CD14-positive monocyte (primary cell): ENCODE results near the gene UQCC5. TPM values are rescaled to one million over a fixed set of nuclear protein-coding genes. Genes with fewer than 3 reads are reported as not detected.
A peak's percentile ranks its signal among the peaks of the same experiment; 100 is the strongest.

Experiments used
- DNase-seq, 3 donors: peaks; one replicate each; pipeline ENCODE4 v3.0.0-alpha.2; 2011 to 2022
- H2AFZ ChIP-seq: 2 replicates; pipeline ENCODE4 v1.6.0; 2012; ENCODE audit warnings: mild to moderate bottlenecking, low read depth, low read length, inconsistent platforms; ENCODE audit not compliant: insufficient read depth, poor library complexity, severe bottlenecking
- H3K27ac ChIP-seq, 2 donors: 1 replicate in 1 of 2; 2 replicates in 1 of 2; pipeline ENCODE4 v1.5.1; 2012 to 2013; ENCODE audit warnings: low read length in 2 of 2, control low read depth in 1 of 2, inconsistent platforms in 1 of 2, low read depth in 1 of 2, mild to moderate bottlenecking in 1 of 2
- H3K27me3 ChIP-seq, 2 donors: one replicate each; pipeline versions ENCODE4 v1.6.0 to v1.6.1; 2011 to 2013; ENCODE audit warnings: low read length in 2 of 2; ENCODE audit not compliant: control insufficient read depth in 2 of 2, insufficient read depth in 2 of 2
- H3K36me3 ChIP-seq, 2 donors: replicated peaks in 1 of 2; 1 replicate in 1 of 2; 2 replicates in 1 of 2; pipeline versions ENCODE4 v1.5.1 to v1.6.1; 2012 to 2013; ENCODE audit warnings: low read length in 2 of 2, control low read depth in 1 of 2, inconsistent platforms in 1 of 2, mild to moderate bottlenecking in 1 of 2; ENCODE audit not compliant: insufficient read depth in 2 of 2, control insufficient read depth in 1 of 2
- H3K4me1 ChIP-seq, 2 donors: 1 replicate in 1 of 2; 2 replicates in 1 of 2; pipeline versions ENCODE4 v1.5.1 to v1.6.1; 2012 to 2013; ENCODE audit warnings: low read length in 2 of 2, control low read depth in 1 of 2, inconsistent platforms in 1 of 2, mild to moderate bottlenecking in 1 of 2, moderate library complexity in 1 of 2; ENCODE audit not compliant: insufficient read depth in 2 of 2, control insufficient read depth in 1 of 2
- H3K4me2 ChIP-seq: replicated peaks from 2 replicates; pipeline ENCODE3; 2012; ENCODE audit warnings: low read length, moderate library complexity, mild to moderate bottlenecking; ENCODE audit not compliant: poor library complexity, severe bottlenecking; ENCODE audit errors: extremely low read depth
- H3K4me3 ChIP-seq, 3 experiments: fragments of 200-600 bp in 1 of 3; sonication (generic) in 1 of 3; replicated peaks in 1 of 3; 1 replicate in 2 of 3; 2 replicates in 1 of 3; pipeline ENCODE4 v1.5.1; 2011 to 2013; ENCODE audit warnings: low read length in 3 of 3, mild to moderate bottlenecking in 3 of 3, control low read depth in 2 of 3, low read depth in 2 of 3, inconsistent platforms in 1 of 3, moderate library complexity in 1 of 3
- H3K79me2 ChIP-seq: 2 replicates; pipeline ENCODE4 v1.6.0; 2012; ENCODE audit warnings: mild to moderate bottlenecking, control low read depth, inconsistent platforms, low read length, moderate library complexity; ENCODE audit not compliant: insufficient read depth
- H3K9ac ChIP-seq: 2 replicates; pipeline ENCODE4 v1.6.0; 2017; ENCODE audit warnings: low read length, mild to moderate bottlenecking; ENCODE audit not compliant: insufficient read depth, poor library complexity, severe bottlenecking
- H3K9me3 ChIP-seq, 2 donors: replicated peaks in 1 of 2; 1 replicate in 1 of 2; 2 replicates in 1 of 2; pipeline versions ENCODE4 v1.5.1 to v1.6.1; 2012 to 2013; ENCODE audit warnings: low read length in 2 of 2, control low read depth in 1 of 2; ENCODE audit not compliant: control insufficient read depth in 1 of 2, insufficient read depth in 1 of 2
- H4K20me1 ChIP-seq: 2 replicates; pipeline ENCODE4 v1.6.0; 2012; ENCODE audit warnings: mild to moderate bottlenecking, low read length, control low read depth, moderate library complexity; ENCODE audit not compliant: insufficient read depth
- H3K27ac Mint-ChIP-seq, 7 donors: one replicate each; pipeline ENCODE4 v1.8.0; 2020; ENCODE audit warnings: mild to moderate bottlenecking in 7 of 7, mixed read lengths in 7 of 7, moderate library complexity in 6 of 7, inconsistent platforms in 2 of 7
- H3K27me3 Mint-ChIP-seq, 3 donors: one replicate each; pipeline ENCODE4 v1.8.0; 2021 to 2022; ENCODE audit warnings: low read depth in 3 of 3, mild to moderate bottlenecking in 3 of 3, mixed read lengths in 3 of 3, moderate library complexity in 3 of 3, inconsistent platforms in 1 of 3
- H3K36me3 Mint-ChIP-seq, 2 donors: one replicate each; pipeline ENCODE4 v1.8.0; 2020; ENCODE audit warnings: mixed read lengths in 2 of 2, inconsistent platforms in 1 of 2, mild to moderate bottlenecking in 1 of 2
- H3K4me1 Mint-ChIP-seq: one replicate; pipeline ENCODE4 v1.8.0; 2020; ENCODE audit warnings: mild to moderate bottlenecking, mixed read lengths
- H3K4me3 Mint-ChIP-seq, 2 donors: one replicate each; pipeline ENCODE4 v1.8.0; 2020; ENCODE audit warnings: mild to moderate bottlenecking in 2 of 2, mixed read lengths in 2 of 2, moderate library complexity in 1 of 2
- H3K9me3 Mint-ChIP-seq, 7 donors: one replicate each; pipeline ENCODE4 v1.8.0; 2020 to 2022; ENCODE audit warnings: mixed read lengths in 7 of 7, mild to moderate bottlenecking in 6 of 7, moderate library complexity in 6 of 7, inconsistent platforms in 2 of 7
- WGBS: methylation state at CpG from one replicate; pipeline ENCODE4 v1.1.5; 2013; ENCODE audit warnings: missing lambda C conversion rate; ENCODE audit not compliant: insufficient coverage; 5-methylcytosine and 5-hydroxymethylcytosine counted together
- intact Hi-C, 2 donors: fragments of 100-400 bp; cut with micrococcal nuclease; formaldehyde crosslinking; loops; one replicate each; pipeline versions ENCODE4 v1.15.0 to v1.15.1; 2023
- polyA plus RNA-seq, 3 donors: library from polyadenylated mRNA; depleted of rRNA in 1 of 3; unstranded in 2 of 3; stranded (reverse) in 1 of 3; fragments of 300-500 nt in 2 of 3; fragments of >200 nt in 1 of 3; fragmentation: Illumina TruSeq in 2 of 3; gene quantifications; 1 replicate in 2 of 3; 2 replicates in 1 of 3; pipeline ENCODE4 v1.2.3, GENCODE V29; 2012 to 2021
- TF ChIP-seq, protein P1 (sequence below): fragments of 200-600 bp; IDR thresholded peaks from one replicate; pipeline ENCODE4 v1.8.0; 2022; ENCODE audit warnings: antibody characterized with exemption, mild to moderate bottlenecking

UQCC5 gene
- polyA plus RNA-seq, 3 donors = 1.4 to 52.1 (median 43.3) TPM

DNA sequence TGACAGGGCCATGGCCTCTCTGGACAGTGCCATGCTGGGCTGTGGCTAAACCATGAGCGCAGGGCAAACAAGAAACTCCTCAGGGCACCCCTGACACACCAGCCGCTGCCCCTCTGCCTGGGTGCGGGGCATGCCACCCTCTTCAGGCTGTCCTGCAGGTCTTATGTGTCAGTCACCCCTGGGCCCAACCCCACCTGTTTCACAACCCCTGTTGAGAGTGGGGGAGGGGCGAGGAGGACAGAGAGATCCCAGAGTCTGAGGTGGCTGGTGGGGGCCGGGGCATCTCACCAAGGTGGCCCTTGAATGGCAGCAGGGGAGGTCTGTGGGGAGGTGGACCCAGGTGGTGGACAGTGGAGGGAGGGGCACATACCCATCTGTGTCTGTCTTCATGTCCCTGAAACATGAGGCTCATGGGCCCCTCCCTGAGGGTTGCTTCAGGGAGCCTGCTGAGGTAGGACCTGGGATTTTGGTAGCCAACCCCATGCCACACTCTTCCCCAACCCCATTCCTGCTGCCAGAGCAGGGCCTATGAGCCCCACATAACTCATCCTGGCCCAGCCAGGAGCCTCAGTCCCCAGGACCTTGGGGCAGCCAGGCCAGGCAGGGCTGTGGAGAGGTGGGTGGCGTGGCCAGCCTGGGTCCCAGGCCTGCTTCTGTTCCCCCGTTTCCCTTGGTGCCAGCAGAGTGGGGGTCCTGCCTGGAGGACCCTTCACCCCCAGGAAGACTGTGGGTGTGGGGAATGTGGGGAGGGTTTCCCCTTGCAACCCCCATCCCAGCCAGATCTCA, 43.0 kb upstream of the UQCC5 start:
- Histone ChIP-seq H4K20me1 (no peaks in the 10 kb centered on the region), H3K79me2 (peaks cover 33% of the 10 kb centered on the region), H3K4me1 (peaks cover 89 to 92% of the 10 kb centered on the region in 2 donors), H3K9me3 (no peaks in the 10 kb centered on the region), H3K4me2 (no peak overlapping the region), H3K36me3 (peaks cover 24 to 40% of the 10 kb centered on the region in 2 donors), H3K27me3 (no peaks in the 10 kb centered on the region), H2AFZ (no peak overlapping the region), H3K27ac (no peak overlapping the region), H3K9ac (no peak overlapping the region), H3K4me3 (peak overlapping the region in 1 of 3 experiments; percentile 5)
- Mint-ChIP-seq H3K4me1 (peaks cover 83% of the 10 kb centered on the region), H3K36me3 (peaks cover 38 to 51% of the 10 kb centered on the region in 2 donors), H3K4me3 (no peak overlapping the region), H3K27me3 (peaks cover 0 to 3% (median 0%) of the 10 kb centered on the region in 3 donors), H3K9me3 (peaks cover 0 to 3% (median 0%) of the 10 kb centered on the region in 7 donors), H3K27ac (peak overlapping the region in 1 of 7 donors; percentile 61)
- TF ChIP-seq, protein P1, sequence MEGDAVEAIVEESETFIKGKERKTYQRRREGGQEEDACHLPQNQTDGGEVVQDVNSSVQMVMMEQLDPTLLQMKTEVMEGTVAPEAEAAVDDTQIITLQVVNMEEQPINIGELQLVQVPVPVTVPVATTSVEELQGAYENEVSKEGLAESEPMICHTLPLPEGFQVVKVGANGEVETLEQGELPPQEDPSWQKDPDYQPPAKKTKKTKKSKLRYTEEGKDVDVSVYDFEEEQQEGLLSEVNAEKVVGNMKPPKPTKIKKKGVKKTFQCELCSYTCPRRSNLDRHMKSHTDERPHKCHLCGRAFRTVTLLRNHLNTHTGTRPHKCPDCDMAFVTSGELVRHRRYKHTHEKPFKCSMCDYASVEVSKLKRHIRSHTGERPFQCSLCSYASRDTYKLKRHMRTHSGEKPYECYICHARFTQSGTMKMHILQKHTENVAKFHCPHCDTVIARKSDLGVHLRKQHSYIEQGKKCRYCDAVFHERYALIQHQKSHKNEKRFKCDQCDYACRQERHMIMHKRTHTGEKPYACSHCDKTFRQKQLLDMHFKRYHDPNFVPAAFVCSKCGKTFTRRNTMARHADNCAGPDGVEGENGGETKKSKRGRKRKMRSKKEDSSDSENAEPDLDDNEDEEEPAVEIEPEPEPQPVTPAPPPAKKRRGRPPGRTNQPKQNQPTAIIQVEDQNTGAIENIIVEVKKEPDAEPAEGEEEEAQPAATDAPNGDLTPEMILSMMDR = no peak
- WGBS = 93% methylated on average over 3 of the region's 7 CpGs
- DNase-seq = no peak
- intact Hi-C loops = no loop called here

DNA sequence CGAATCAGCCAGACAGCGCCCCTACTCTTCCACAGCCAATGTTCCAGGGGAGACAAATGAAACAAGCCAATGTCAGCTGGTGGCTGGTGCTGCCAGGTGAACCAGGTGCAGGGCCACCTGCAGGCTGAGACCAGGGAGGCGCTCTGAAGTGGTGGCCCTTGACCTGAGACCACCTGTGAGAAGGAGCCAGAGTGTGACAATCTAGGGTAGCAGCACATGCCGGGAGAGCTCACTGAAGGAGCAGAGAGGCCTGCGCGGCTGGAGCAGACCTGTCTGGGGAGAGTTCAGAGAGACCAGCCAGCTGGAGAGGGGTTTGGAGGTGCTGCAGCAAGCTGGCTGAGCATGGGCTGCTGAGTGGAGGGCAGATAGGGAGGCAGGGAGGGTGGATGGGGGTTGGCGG, 42.0 kb upstream of the UQCC5 start:
- peaks cover 93% of the 10 kb centered on the region for H3K4me1 Mint-ChIP-seq
- no peak for DNase-seq

More for the DNA sequence above, 42.0 kb upstream of the UQCC5 start:
- H3K27ac ChIP-seq = peak overlapping the region in 1 of 2 donors; percentile 94
- H3K79me2 ChIP-seq = peaks cover 33% of the 10 kb centered on the region
- peaks cover 15 to 30% of the 10 kb centered on the region in 2 donors for H3K36me3 ChIP-seq
- TF ChIP-seq, protein P1 = no peak
- H3K9me3 ChIP-seq = no peaks in the 10 kb centered on the region
- no peaks in the 10 kb centered on the region for H3K27me3 ChIP-seq
- Mint-ChIP-seq H3K36me3 (peaks cover 29 to 43% of the 10 kb centered on the region in 2 donors), H3K4me3 (peak overlapping the region; percentile 61 to 90), H3K27ac (peak overlapping the region in 5 of 7 donors; percentile 55 to 93 (median 77)), H3K9me3 (peaks cover 0 to 3% (median 0%) of the 10 kb centered on the region in 7 donors), H3K27me3 (peaks cover 0 to 3% (median 0%) of the 10 kb centered on the region in 3 donors)
- H2AFZ ChIP-seq = no peak overlapping the region
- 78% methylated on average over 6 of the region's 7 CpGs for WGBS
- H3K4me2 ChIP-seq = peak overlapping the region; percentile 86
- peaks cover 98 to 100% of the 10 kb centered on the region in 2 donors for H3K4me1 ChIP-seq
- H3K4me3 ChIP-seq = peak overlapping the region in 1 of 3 experiments; percentile 81
- intact Hi-C loops = no loop called here
- H3K9ac ChIP-seq = peak overlapping the region; percentile 74
- H4K20me1 ChIP-seq = no peaks in the 10 kb centered on the region
